ENCODE measurements around the gene CISD3.
"Not testable (repeated sequence)": the region's sequence is repeated elsewhere in the genome, so short reads cannot be mapped to it uniquely, and the experiment has no call there.

GRCh38 chr17:38726145-38726544 lies 4.0 kb upstream of the CISD3 start:
- not testable (repeated sequence) for TF ChIP-seq CTCF (conservative IDR thresholded peaks at IDR 0.05; ENCODE audit: low read length); EZH2phosphoT487 (IDR thresholded peaks at IDR 0.05; ENCODE audit: borderline replicate concordance)

All from Loucy (cell line).